GM12878 (cell line): ENCODE results near the gene CALD1.

ENCODE experiments used
- CTCF ChIP-seq, 3 experiments: IDR thresholded peaks in 2 of 3; conservative IDR thresholded peaks in 1 of 3; 2 replicates each; pipeline ENCODE4 v1.5.1; 2011; ENCODE audit warnings: low read depth in 3 of 3, low read length in 3 of 3, mild to moderate bottlenecking in 3 of 3, control low read depth in 2 of 3, moderate library complexity in 2 of 3, inconsistent platforms in 1 of 3, mixed read lengths in 1 of 3; ENCODE audit not compliant: control insufficient read depth in 2 of 3, insufficient read depth in 1 of 3; ENCODE audit errors: extremely low read depth in 1 of 3
- HDGF ChIP-seq: fragments of 450-650 bp; IDR thresholded peaks from 2 replicates; pipeline ENCODE4 v1.6.1; 2016; ENCODE audit warnings: antibody characterized with exemption
- IKZF1 ChIP-seq: fragments of 450-650 bp; conservative IDR thresholded peaks from 2 replicates; pipeline ENCODE4 v1.6.1; 2017; ENCODE audit warnings: antibody characterized with exemption, mild to moderate bottlenecking
- LARP7 ChIP-seq: fragments of 450-650 bp; IDR thresholded peaks from 2 replicates; pipeline ENCODE4 v1.6.1; 2017; ENCODE audit warnings: mild to moderate bottlenecking
- POLR2A ChIP-seq: IDR thresholded peaks from 2 replicates; pipeline ENCODE4 v1.6.1; 2011; ENCODE audit warnings: low read depth, mild to moderate bottlenecking, low read length

GRCh38 chr7:134804854-134805253 lies 25.4 kb downstream of the CALD1 start:
- TF ChIP-seq CTCF (IDR thresholded peaks at IDR 0.05 in 2 of 3, conservative IDR thresholded peaks at IDR 0.05 in 1 of 3; ENCODE audit: control insufficient read depth in 2 of 3, extremely low read depth in 1 of 3, insufficient read depth in 1 of 3, low read depth in 3 of 3, low read length in 3 of 3) = no peak
- TF ChIP-seq IKZF1 = no peak
- no peak for TF ChIP-seq LARP7
- no peak for TF ChIP-seq POLR2A
- no peak for TF ChIP-seq HDGF
